Activated CD8-positive, alpha-beta memory T cell treated with anti-CD3 and anti-CD28 coated beads, Interleukin-2, amount 50 U/mL, for 24 hours (primary cell): Measurements from ENCODE around the gene KCNJ2.

Source experiments
- DNase-seq: peaks from one replicate; pipeline ENCODE4 v3.0.0-alpha.2; 2020; ENCODE audit errors: extremely low read depth

Gene KCNJ2

DNA sequence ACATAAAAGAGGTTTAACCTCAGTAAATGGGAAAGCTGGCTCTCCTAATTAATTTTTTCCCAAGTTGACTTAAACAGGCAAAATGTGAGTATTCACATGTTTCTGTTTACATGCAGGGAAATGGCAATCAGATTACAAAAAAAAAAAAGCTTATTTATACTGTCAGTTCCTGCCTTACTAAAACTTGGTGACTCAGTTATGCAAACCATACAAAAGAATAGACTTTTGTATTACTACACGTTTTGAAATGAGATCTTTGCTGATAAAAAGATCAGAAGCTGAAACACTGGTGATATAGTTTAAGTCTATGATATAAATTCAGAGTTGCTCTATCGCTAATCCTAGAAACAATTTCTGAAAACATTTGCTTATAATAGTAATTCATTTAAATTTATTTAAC is 9.4 kb upstream of the KCNJ2 start:
- DNase-seq, result no peak

DNA sequence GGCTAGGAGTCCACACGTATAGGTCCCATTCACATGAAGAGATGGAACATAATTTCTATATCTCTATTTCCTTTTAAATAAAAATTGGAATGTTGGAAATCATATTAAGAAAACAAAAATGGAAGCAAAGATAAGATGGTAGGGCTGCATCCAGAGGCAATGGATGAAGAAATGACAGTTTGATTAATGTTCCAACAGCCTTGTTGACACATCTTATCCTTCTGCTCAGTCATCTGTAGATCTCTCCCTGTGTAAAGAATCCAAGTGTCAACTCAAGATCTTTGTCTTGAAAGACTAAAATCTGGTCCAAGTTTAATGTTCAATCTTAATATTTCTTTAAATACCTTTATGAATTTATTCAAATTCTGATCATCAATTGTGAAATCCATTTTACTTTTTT is 7.8 kb upstream of the KCNJ2 start:
- DNase-seq, result no peak

DNA sequence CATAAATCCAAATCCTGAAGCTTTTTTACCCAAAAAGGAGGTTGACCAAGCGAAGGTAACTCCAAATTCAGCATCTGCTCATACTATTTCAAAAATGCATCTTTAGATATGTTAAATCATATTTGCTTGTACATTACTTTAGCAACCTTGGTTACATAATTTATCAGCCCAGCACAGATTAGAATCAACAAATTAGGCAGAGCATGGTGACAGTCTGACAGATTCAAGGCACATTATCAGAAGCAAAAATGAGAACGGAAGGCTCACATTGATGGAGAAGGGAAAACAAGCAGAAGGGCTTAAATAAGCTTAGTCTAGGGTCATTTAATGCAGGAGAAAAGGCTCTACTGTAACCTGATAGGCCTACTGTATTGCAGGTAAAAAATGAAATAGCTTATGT is 3.9 kb upstream of the KCNJ2 start:
- no peak for DNase-seq

DNA sequence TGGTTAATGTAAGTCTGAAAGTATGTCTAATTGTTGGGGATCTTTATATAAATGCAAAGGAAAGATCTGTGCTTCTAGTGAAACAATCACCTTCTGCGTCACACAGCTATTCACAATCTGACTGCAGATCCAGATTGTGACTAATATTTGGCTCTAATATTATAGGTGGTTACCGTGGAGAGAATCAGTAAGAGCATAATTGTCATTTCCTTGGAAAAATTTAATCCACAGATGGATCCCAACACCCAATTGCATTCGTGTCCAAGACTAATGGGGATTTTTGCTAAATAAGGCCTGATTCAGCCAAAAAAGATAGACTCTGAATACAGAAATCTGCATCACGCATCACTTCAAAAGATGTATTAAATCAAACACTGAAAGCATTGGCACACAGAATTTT is 2.7 kb upstream of the KCNJ2 start:
- DNase-seq, result no peak

DNA sequence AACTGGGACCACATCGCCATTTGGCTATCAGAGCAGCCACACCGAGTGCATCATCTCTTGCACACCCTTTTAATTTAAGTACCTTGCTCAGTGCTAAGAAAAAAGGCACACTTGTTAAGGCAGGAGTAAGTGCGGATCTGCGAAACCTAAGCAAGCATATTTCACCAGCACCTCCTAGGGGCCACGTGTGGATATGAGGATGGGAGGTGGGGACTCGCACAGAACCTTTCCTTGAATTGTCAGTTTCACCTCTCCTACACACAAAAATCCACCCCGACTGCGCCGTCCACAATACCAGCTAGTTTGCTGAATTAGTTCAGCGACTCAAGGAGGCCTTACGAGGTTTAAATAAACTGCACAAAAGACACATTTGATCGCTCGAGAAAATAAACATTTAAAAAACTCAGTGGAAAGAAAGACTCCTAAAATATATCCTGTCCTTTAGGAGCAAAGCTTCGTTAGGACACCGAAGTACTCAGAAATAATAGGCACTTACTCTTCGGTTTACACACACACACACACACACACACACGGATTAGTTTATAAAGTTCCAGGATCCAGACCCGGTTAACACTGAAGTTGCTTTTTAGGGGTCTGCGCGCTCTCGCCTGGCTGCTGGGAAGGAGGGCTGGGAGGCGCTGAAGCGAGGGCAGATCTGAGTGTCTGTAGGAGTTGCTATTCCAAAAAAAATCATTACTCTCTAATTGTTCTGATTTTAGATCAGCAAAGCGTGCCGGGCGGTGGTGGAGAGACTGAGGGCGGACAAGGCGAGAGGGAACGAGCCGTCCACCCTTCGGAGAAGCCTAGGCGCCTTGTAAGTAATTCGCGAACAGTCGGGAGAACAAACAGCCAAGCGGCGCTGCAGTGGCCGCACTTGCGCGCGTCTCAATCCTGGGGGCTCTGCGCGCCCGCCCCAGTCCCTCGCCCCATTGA is 1.0 kb upstream of the KCNJ2 start:
- no peak for DNase-seq

- DNase-seq, result no peak
These were observed 621 bp downstream of the KCNJ2 start for GRCh38 chr17:70169709-70170597.

- DNase-seq, result no peak
These were observed 1.8 kb downstream of the KCNJ2 start for GRCh38 chr17:70171159-70171558.

DNA sequence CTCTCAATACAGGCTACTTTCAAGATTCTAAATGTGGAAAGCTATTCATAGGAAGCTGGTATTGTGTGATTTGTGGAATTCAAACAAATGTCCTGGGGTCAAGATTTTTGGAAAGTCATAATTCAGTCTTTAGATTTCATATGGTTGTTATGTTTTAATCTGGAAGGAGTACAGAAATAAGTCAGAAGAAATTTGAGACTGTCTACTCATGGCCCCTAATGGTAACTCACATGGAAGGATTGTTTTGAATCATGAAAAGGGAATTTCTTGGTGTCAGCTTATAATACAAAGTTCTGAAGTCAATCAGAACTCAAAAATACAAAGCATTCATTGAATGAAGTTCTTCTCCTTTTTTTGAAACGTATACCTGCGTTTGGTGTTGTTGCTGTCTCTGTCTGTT is 3.1 kb downstream of the KCNJ2 start:
- no peak for DNase-seq

- no peak for DNase-seq
These were observed 3.6 kb downstream of the KCNJ2 start for GRCh38 chr17:70172923-70173322.

- no peak for DNase-seq
These were observed 4.3 kb downstream of the KCNJ2 start for GRCh38 chr17:70173681-70174080.

GRCh38 chr17:70181376-70181775 is 12.0 kb downstream of the KCNJ2 start:
- DNase-seq, result no peak

DNA sequence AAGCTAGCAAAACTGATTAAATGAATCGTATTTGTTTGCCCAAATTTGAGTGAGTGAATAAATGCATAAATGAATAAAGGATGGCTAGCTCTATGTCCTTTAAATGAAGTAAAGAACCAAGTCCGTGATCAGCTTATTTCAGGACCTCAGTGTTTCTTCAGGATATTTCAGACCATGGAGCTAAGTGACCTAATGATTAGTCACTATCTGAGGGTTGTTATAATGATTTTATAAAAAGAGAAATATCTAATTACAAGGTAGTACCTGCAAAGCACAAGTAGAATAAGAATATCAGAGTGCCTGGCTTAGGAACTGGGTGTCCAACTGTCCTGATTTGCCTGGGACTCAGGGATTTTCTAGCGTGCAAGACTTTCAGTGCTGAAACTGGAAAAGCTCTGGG is 12.5 kb downstream of the KCNJ2 start:
- no peak for DNase-seq

GRCh38 chr17:70183508-70183907 is 14.2 kb downstream of the KCNJ2 start:
- DNase-seq, result no peak

GRCh38 chr17:70184207-70184606 is 14.9 kb downstream of the KCNJ2 start:
- DNase-seq, result no peak

DNA sequence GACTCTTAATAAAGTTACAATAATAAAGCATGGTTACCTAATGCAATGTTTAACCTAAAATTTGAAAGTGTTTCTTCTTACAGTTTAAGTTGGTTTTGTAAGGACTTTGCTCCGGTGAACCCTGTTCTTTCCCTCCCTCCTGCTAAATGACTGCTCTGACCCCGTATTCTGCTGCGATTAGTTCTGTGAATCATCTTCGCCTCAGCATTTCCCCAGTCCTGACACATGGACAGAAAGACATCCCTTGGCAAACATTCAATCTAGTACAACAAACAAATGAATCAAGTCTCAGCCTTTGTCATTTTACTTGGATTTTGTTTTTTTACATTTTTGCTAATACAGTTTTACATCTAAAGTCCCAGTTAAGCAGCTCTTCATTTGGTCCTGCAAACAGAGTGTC is 15.4 kb downstream of the KCNJ2 start:
- no peak for DNase-seq

DNA sequence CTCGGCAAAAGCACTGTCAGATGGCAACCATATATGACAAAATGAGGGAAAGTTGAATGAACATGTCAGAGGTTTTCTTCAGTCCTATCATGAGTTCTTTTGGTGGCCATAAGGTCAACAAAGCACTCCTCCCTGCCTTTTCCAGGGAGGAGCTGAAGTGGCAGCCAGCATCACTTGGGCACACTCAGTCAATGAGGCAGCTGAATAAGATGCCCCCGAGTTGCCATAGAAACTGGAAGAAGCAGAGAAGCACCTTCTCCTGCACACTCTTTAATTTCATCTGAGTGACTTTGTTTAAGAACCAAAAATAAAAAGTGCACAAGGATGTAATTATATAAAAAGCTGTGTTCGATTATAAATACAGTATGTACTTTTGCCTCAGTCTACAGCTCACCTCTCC is 16.0 kb downstream of the KCNJ2 start:
- DNase-seq, result no peak

GRCh38 chr17:70187383-70187782 is 18.1 kb downstream of the KCNJ2 start:
- DNase-seq, result no peak

- no peak for DNase-seq
These were observed 21.9 kb downstream of the KCNJ2 start for GRCh38 chr17:70190959-70191805.

DNA sequence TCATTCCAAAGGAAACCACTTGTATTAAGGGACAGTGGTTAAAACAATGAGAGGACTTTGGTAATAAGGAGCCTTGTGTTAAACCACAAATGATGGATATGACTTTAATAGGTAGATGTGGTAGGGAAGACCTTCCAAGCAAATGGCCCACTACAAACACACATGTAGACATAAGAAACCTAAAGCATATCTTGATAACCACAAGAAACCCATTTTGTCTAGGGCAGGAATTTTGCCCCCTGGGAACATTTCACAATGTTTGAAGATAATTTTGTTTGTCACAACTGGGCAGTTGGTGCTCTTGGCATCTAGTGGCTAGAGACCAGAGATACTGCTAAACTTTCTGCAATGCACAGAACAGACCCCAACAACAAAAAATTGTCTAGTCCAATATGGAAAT is 25.8 kb downstream of the KCNJ2 start:
- DNase-seq, result no peak

- DNase-seq, result no peak
These were observed 32.6 kb downstream of the KCNJ2 start for GRCh38 chr17:70201872-70202419.

DNA sequence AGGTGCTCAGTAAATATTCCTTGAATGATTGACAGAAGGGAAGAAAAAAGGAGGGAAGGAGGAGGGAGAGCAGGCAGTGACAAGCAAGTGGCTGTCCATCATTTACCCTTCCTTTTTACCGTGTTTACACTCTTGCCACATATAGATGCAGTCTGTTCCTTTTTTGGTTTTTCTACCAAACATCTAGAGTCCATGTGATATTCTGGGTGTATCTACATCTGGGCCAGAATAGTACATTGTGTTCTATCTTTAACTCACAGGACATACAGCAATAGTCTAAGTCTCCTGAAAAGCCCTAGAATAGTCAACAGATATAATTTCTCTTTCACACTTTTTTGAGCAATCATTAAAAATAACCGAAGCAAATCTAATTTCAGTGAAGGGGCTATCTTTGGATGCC is 33.5 kb downstream of the KCNJ2 start:
- DNase-seq, result no peak

GRCh38 chr17:70204431-70204830 is 35.1 kb downstream of the KCNJ2 start:
- no peak for DNase-seq
